ENCODE data around the gene CABP2.
A peak's percentile ranks its signal among the peaks of the same experiment; 100 is the strongest.
"Not testable (repeated sequence)": the region's sequence is repeated elsewhere in the genome, so short reads cannot be mapped to it uniquely, and the experiment has no call there.

Gene CABP2

GRCh38 chr11:67517784-67518552 lies 5.3 kb downstream of the CABP2 start:
- no peak for TF ChIP-seq ZFX (IDR thresholded peaks at IDR 0.05; ENCODE audit: borderline replicate concordance)
- TF ChIP-seq CTCF (IDR thresholded peaks at IDR 0.05): no peak
- H3K27ac ChIP-seq: no peak overlapping the region

- TF ChIP-seq CTCF (IDR thresholded peaks at IDR 0.05) (no peak), ZFX (IDR thresholded peaks at IDR 0.05; ENCODE audit: borderline replicate concordance) (no peak)
These were observed 6.4 kb downstream of the CABP2 start for GRCh38 chr11:67516806-67517205.

GRCh38 chr11:67514116-67514515 lies 9.1 kb downstream of the CABP2 start:
- H3K27ac ChIP-seq: no peak overlapping the region
- TF ChIP-seq CTCF (IDR thresholded peaks at IDR 0.05) (no peak), ZFX (IDR thresholded peaks at IDR 0.05; ENCODE audit: borderline replicate concordance) (no peak)

More at GRCh38 chr11:67516806-67517205, 6.4 kb downstream of the CABP2 start:
- H3K27ac ChIP-seq: no peak overlapping the region

GRCh38 chr11:67511558-67511957 lies 11.7 kb downstream of the CABP2 start:
- not testable (repeated sequence) for H3K27ac ChIP-seq

- TF ChIP-seq CTCF (IDR thresholded peaks at IDR 0.05) (no peak), ZFX (IDR thresholded peaks at IDR 0.05; ENCODE audit: borderline replicate concordance) (no peak)
These were observed 13.3 kb downstream of the CABP2 start for GRCh38 chr11:67510023-67510345.

GRCh38 chr11:67508486-67509121 lies 14.6 kb downstream of the CABP2 start:
- TF ChIP-seq CTCF (IDR thresholded peaks at IDR 0.05) (no peak), ZFX (IDR thresholded peaks at IDR 0.05; ENCODE audit: borderline replicate concordance) (no peak)
- H3K27ac ChIP-seq: peak overlapping the region; percentile 96

More at GRCh38 chr11:67510023-67510345, 13.3 kb downstream of the CABP2 start:
- H3K27ac ChIP-seq: no peak overlapping the region

GRCh38 chr11:67507864-67508485 lies 15.3 kb downstream of the CABP2 start, which contains the start of gene CDK2AP2:
TSS of gene CDK2AP2 (minus strand) at chr11:67508162. CDS start at chr11:67508082, 80 bp downstream.
- TF ChIP-seq CTCF (IDR thresholded peaks at IDR 0.05) (no peak), ZFX (IDR thresholded peaks at IDR 0.05; ENCODE audit: borderline replicate concordance) (no peak)
- H3K27ac ChIP-seq: peak within 1 kb of the TSS; percentile 96

All from 22Rv1 (cell line).